Pancreas (tissue), 10 donors: ENCODE measurements around the gene NDST1. TPM values are rescaled to one million over a fixed set of nuclear protein-coding genes. Genes with fewer than 3 reads are reported as not detected.

Experiments used
- ATAC-seq, 4 donors: fragments of 200-7000 bp; cut with Tn5 transposase; one replicate each; pipeline versions ENCODE4 v1.8.0 to v1.9.1; 2020; ENCODE audit warnings: mild to moderate bottlenecking in 4 of 4, moderate library complexity in 4 of 4
- DNase-seq, 6 donors: peaks; one replicate each; pipeline ENCODE4 v3.0.0-alpha.2; 2020
- FAIRE-seq: peaks from 2 replicates; lab custom pipeline; 2012; peaks lifted over from hg19 to GRCh38; lab: Jason Lieb, UNC
- H3K27ac ChIP-seq, 4 donors: fragments of 200-600 bp; sonication (generic); 1 replicate in 3 of 4; 2 replicates in 1 of 4; pipeline versions ENCODE4 v1.5.0 to v1.8.0; 2020
- H3K27me3 ChIP-seq, 4 donors: fragments of 200-600 bp; one replicate each; pipeline ENCODE4 v1.8.0; 2021
- H3K36me3 ChIP-seq, 3 donors: fragments of 200-600 bp; sonication (generic) in 1 of 3; one replicate each; pipeline versions ENCODE4 v1.5.0 to v1.8.0; 2020 to 2021
- H3K4me1 ChIP-seq, 3 donors: fragments of 200-600 bp; one replicate each; pipeline ENCODE4 v1.8.0; 2021
- H3K4me3 ChIP-seq, 4 donors: fragments of 200-600 bp; sonication (generic) in 2 of 4; one replicate each; pipeline versions ENCODE4 v1.5.0 to v1.8.0; 2020 to 2021
- H3K9me3 ChIP-seq, 4 donors: fragments of 200-600 bp; one replicate each; pipeline ENCODE4 v1.8.0; 2021
- WGBS, 2 donors: extraction: QIAGEN DNeasy Blood & Tissue Kit; methylation state at CpG; one replicate each; pipeline ENCODE4 v1.1.7; 2013; 5-methylcytosine and 5-hydroxymethylcytosine counted together
- intact Hi-C, 3 donors: fragments of 100-400 bp; cut with DNase I; formaldehyde crosslinking; loops; one replicate each; pipeline versions ENCODE4 v1.11.1 to v1.14.2; 2022
- polyA plus RNA-seq, 2 donors: library from polyadenylated mRNA; stranded (reverse); fragments of 200-250 nt; gene quantifications; one replicate each; pipeline ENCODE4 v1.2.3, GENCODE V29; 2013
- total RNA-seq, 6 donors: library from RNA; stranded (reverse); fragmentation: NEBNext Ultra II Directional in 4 of 6; extraction: Animal tissue kit (Norgen Biotek cat#: 25700) in 4 of 6; gene quantifications; one replicate each; pipeline versions ENCODE4 v1.2.1 to v1.2.4, GENCODE V29; 2021 to 2023
- TF ChIP-seq, protein P1 (sequence below), 4 donors: fragments of 200-600 bp; sonication (generic) in 3 of 4; IDR thresholded peaks; one replicate each; pipeline versions ENCODE4 v1.5.0 to v1.8.0; 2021; ENCODE audit warnings: antibody characterized with exemption in 4 of 4
- donor health status: healthy with polysubstance abuse.
- donor health status: DM: no; HTN: no; CAD: no; lungs with moderate emphysema.
- donor health status: DM: no; HTN: no; CAD: no.
- donor health status: control.
- donor health status: control.
- donor health status: Bipolar disorder and iron deficiency.
- donor health status: DM: yes; HTN: yes; CAD: no.
- donor health status: DM: no; HTN: no; CAD: no.
- donor health status: DM: no; HTN: no; CAD: no.
- donor health status: DM: yes; HTN: yes; CAD: no.

Gene NDST1
- total and polyA plus RNA-seq, 8 donors: 9.9 to 57.2 (median 39.8) TPM

DNA sequence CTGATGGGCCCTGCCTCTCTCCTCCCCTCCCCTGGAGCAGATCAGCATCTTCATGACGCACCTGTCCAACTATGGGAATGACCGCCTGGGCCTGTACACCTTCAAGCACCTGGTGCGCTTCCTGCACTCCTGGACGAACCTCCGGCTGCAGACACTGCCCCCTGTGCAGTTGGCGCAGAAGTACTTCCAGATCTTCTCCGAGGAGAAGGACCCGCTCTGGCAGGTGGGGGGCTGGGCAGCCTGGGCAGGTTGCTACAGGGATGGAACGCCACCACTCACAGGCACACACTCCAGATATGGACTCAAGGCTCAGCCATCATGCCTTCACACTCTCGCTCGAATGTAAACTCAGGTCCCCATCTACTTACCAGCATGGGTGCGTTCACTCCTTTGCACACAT, 32.1 kb downstream of the NDST1 start:
- intact Hi-C loops: loop anchor here in 1 of 3 donors (5.0 kb wide), 1 partner anchor 78 kb away; no protein-coding TSS in a partner anchor
- DNase-seq (no peak), FAIRE-seq (no peak), ATAC-seq (no peak)
- H3K4me3 ChIP-seq: no peak overlapping the region
- WGBS, 2 donors: 89 to 93% methylated on average over 11 to 12 of the region's 12 CpGs
- H3K4me1 ChIP-seq: no peaks in the 10 kb centered on the region
- peaks cover 0 to 64% (median 35%) of the 10 kb centered on the region in 3 donors for H3K36me3 ChIP-seq
- H3K9me3 ChIP-seq: no peaks in the 10 kb centered on the region
- no peaks in the 10 kb centered on the region for H3K27me3 ChIP-seq
- TF ChIP-seq, protein P1, sequence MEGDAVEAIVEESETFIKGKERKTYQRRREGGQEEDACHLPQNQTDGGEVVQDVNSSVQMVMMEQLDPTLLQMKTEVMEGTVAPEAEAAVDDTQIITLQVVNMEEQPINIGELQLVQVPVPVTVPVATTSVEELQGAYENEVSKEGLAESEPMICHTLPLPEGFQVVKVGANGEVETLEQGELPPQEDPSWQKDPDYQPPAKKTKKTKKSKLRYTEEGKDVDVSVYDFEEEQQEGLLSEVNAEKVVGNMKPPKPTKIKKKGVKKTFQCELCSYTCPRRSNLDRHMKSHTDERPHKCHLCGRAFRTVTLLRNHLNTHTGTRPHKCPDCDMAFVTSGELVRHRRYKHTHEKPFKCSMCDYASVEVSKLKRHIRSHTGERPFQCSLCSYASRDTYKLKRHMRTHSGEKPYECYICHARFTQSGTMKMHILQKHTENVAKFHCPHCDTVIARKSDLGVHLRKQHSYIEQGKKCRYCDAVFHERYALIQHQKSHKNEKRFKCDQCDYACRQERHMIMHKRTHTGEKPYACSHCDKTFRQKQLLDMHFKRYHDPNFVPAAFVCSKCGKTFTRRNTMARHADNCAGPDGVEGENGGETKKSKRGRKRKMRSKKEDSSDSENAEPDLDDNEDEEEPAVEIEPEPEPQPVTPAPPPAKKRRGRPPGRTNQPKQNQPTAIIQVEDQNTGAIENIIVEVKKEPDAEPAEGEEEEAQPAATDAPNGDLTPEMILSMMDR (IDR thresholded peaks at IDR 0.05): no peak
- no peak overlapping the region for H3K27ac ChIP-seq

DNA sequence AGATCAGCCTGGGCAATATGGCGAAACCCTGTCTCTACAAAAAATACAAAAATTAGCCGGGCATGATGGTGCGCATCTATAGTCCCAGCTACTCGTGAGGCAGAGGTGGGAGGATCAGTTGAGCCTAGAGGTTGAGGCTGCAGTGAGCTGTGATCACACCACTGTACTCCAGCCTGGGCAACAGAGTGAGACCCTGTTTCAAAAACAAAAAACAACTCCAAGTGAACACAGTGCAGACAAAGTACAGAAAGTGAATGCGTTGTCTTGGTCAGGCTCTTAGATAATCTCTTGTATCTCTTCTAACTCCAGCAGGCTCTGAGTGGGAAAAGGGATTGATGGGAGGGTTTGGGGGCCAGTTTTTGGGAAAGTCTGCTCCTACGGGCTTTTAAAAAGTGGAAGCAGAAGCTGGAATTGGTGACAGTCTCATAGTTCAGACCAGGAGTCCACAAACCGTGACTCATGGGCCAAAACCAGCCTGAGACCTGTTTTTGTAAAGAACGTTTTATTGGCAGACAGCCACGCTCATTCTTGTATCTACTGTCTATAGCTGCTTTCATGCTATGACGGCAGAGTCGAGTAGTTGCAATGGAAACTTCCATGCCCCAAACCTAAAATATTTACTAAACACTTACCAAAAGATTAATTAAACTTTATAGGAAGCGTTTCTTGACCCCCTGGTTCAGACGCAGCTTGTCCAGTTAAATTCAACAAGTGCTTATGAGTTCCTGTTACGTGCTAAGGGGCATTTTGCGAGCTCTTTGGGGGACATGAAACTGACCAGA, 32.9 kb downstream of the NDST1 start:
- ATAC-seq (no peak), DNase-seq (no peak), FAIRE-seq (no peak)
- H3K27me3 ChIP-seq: no peaks in the 10 kb centered on the region
- no peaks in the 10 kb centered on the region for H3K4me1 ChIP-seq
- no peak overlapping the region for H3K4me3 ChIP-seq
- 78 to 79% methylated on average over 15 of the region's 15 CpGs for WGBS, 2 donors
- no peak overlapping the region for H3K27ac ChIP-seq
- intact Hi-C loops: loop anchor here in 1 of 3 donors (5.0 kb wide), 1 partner anchor 79 kb away; no protein-coding TSS in a partner anchor
- no peaks in the 10 kb centered on the region for H3K9me3 ChIP-seq
- TF ChIP-seq, protein P1 (IDR thresholded peaks at IDR 0.05): no peak
- peaks cover 0 to 63% (median 33%) of the 10 kb centered on the region in 3 donors for H3K36me3 ChIP-seq

DNA sequence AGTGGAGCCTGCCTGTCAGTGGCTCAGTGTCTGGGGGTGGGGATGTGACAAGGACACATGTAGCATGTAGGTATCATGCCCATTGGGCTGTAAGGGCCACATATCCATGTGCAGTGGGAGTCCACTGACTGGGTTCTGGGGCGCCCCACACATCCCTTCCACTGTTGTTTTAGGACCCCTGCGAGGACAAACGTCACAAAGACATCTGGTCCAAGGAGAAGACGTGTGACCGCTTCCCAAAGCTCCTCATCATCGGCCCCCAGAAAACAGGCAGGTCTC, 33.4 kb downstream of the NDST1 start:
- FAIRE-seq: no peak
- no peak overlapping the region for H3K4me3 ChIP-seq
- TF ChIP-seq, protein P1 (IDR thresholded peaks at IDR 0.05): no peak
- WGBS, 2 donors: 90 to 95% methylated on average over 6 of the region's 6 CpGs
- peaks cover 0 to 64% (median 30%) of the 10 kb centered on the region in 3 donors for H3K36me3 ChIP-seq
- H3K27ac ChIP-seq: no peak overlapping the region
- H3K4me1 ChIP-seq: no peaks in the 10 kb centered on the region
- intact Hi-C loops: loop anchor here in 1 of 3 donors (5.0 kb wide), 1 partner anchor 79 kb away; no protein-coding TSS in a partner anchor
- H3K9me3 ChIP-seq: no peaks in the 10 kb centered on the region
- DNase-seq: no peak
- H3K27me3 ChIP-seq: no peaks in the 10 kb centered on the region
- ATAC-seq: no peak

DNA sequence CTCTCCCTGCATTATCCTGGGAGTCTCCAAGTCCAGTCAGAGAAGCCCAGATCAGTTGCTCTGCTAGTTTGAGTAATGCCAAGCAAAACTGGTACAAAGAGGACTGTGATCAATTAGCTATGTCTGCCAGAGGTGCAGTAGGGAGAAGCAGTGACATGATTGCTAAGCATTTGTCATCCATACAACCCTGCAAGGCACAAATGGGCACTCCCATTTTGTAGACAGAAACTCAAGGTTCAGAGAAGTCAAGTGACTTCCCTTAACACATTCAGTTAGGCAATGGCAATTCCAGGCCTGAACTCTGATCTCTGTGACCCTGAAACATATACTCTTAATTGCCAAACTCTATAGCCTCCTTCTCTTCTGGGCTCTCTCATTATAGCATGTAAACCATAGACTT, 34.0 kb downstream of the NDST1 start:
- Histone ChIP-seq H3K36me3 (peaks cover 0 to 65% (median 30%) of the 10 kb centered on the region in 3 donors), H3K27ac (no peak overlapping the region), H3K4me3 (no peak overlapping the region), H3K4me1 (no peaks in the 10 kb centered on the region), H3K9me3 (no peaks in the 10 kb centered on the region), H3K27me3 (no peaks in the 10 kb centered on the region)
- intact Hi-C loops: loop anchor here in 1 of 3 donors (5.0 kb wide), 1 partner anchor 80 kb away; no protein-coding TSS in a partner anchor
- no peak for ATAC-seq
- FAIRE-seq: no peak
- TF ChIP-seq, protein P1 (IDR thresholded peaks at IDR 0.05): no peak
- no peak for DNase-seq

DNA sequence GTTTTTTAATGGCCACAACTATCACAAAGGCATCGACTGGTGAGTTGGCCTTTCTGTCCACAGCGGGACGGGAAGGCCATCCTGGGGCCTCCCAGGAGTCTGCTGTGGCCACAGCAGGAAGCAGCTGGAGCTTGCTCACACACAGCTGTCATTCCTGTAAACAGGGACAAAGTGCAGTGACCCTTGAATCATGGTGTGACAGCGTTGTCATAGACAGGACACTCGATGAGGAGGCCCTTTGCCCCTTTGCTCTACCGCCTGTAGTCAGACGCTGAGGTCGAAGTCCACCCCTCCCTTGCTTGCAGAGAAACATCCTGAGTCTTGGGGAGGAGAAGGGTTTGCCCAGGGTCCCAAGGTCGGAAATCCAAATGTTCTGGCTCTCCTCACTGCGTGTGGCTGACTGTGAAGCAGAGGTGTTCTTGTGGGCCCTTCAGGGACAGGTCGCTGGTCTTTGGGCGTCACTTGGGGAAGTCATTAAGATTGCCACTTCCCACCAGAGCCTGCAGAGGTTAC, 35.1 kb downstream of the NDST1 start:
- FAIRE-seq: no peak
- ATAC-seq: peak in 1 of 4 donors; percentile 31
- WGBS, 2 donors: 57 to 62% methylated on average over 12 of the region's 12 CpGs

More for the DNA sequence above, 35.1 kb downstream of the NDST1 start:
- Histone ChIP-seq H3K36me3 (peaks cover 0 to 66% (median 30%) of the 10 kb centered on the region in 3 donors), H3K9me3 (no peaks in the 10 kb centered on the region), H3K4me1 (no peaks in the 10 kb centered on the region), H3K4me3 (no peak overlapping the region), H3K27ac (no peak overlapping the region), H3K27me3 (no peaks in the 10 kb centered on the region)
- TF ChIP-seq, protein P1 (IDR thresholded peaks at IDR 0.05): no peak
- DNase-seq: no peak
- intact Hi-C loops: loop anchor here in 1 of 3 donors (5.0 kb wide), 1 partner anchor 81 kb away; no protein-coding TSS in a partner anchor
